Measurements from ENCODE around the gene LDHD.
"Not testable (repeated sequence)": the region's sequence is repeated elsewhere in the genome, so short reads cannot be mapped to it uniquely, and the experiment has no call there.

LDHD gene

GRCh38 chr16:75097941-75098901 lies 18.4 kb downstream of the LDHD start:
- no peak for DNase-seq

- DNase-seq, result no peak
These were observed 19.3 kb downstream of the LDHD start for GRCh38 chr16:75097191-75097761.

DNA sequence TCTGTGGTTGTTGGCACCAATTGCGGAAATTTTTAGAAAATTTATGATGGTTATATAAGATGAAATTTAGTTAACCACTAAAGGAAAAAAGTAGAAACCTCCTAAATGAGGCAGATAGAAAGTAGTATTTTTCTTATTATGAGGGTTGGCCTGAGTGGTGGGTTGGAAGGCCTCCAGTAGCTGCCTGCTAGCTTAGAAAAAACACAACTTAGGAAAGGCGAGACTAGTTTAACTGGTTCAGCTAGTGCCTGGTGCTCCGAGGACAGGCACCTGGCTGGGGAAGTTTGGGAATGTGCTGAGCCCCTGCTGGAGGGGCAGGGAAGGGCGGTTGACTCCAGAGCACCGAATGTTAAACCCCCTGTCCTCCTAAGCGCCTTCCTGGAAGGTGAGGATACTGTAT lies 19.9 kb downstream of the LDHD start:
- DNase-seq, result no peak

DNA sequence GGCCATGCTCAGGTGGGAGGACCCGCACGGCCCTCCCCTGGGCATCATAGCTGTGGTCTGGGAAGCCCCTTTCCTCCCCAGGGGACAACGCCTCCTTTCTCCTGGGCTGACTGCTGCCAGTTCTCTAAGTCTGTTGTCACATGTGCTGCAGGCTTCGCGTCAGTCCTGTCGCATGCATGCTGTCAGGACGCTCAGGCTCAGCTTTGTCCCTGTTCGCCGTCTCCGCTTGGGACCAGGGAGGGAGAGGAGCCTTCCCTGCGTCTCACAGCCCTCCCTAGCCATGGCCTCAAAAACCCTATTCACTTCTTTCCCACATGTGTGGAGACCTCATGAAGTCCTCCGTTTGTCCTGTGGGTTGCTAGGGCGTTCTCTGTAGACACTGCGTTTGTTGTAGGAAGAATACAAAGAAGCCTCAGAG lies 21.4 kb downstream of the LDHD start:
- DNase-seq, result no peak

- no peak for DNase-seq
These were observed 22.7 kb downstream of the LDHD start for GRCh38 chr16:75093598-75094540.

- DNase-seq, result no peak
These were observed 23.8 kb downstream of the LDHD start for GRCh38 chr16:75092777-75093176.

- DNase-seq, result not testable (repeated sequence)
These were observed 25.0 kb downstream of the LDHD start for GRCh38 chr16:75091619-75092018.

DNA sequence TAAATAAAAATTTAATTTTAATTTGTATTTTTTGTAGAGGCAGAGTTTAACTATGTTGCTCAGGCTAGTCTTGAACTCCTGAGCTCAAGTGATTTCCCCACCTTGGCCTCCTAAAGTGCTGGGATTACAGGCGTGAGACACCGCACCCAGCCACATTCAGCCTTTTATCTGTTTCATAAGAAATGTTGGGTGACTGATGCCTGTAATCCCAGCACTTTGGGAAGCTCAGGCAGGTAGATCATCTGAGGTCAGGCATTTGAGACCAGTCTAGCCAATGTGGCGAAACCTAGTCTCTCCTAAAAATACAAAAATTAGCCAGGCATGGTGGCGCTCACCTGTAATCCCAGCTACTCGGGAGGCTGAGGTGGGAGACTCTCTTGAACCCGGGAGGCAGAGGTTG lies 25.7 kb downstream of the LDHD start:
- not testable (repeated sequence) for DNase-seq

GRCh38 chr16:75089486-75090202 lies 26.9 kb downstream of the LDHD start:
- no peak for DNase-seq

GRCh38 chr16:75088934-75089333 lies 27.6 kb downstream of the LDHD start:
- no peak for DNase-seq

- no peak for DNase-seq
These were observed 28.4 kb downstream of the LDHD start for GRCh38 chr16:75088216-75088615.

GRCh38 chr16:75087375-75087979 lies 29.1 kb downstream of the LDHD start:
- DNase-seq, result peak in 1 of 2 experiments; percentile 77

GRCh38 chr16:75086688-75087374 lies 29.7 kb downstream of the LDHD start:
- no peak for DNase-seq

GRCh38 chr16:75086281-75086680 lies 30.3 kb downstream of the LDHD start:
- no peak for DNase-seq

DNA sequence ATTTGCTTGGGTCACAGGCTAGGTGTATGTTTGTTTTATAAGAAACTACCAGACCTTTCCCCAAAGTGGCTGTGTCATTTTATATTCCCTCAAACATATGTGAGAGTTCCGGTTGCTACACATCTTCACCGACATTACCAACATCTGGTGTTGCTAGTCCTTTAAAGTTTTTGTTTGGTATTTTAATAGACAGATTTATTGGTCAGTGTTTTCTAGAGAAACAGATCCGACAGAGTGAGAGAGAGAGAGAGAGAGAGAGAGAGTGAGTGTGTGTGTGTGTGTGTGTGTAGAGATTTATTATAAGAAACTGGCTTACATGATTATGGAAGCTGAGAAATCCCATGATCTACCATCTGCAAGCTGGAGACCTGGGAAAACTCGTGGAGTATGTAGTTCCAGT lies 31.0 kb downstream of the LDHD start:
- DNase-seq, result no peak

GRCh38 chr16:75083813-75084212 lies 32.8 kb downstream of the LDHD start:
- no peak for DNase-seq

- no peak for DNase-seq
These were observed 35.3 kb downstream of the LDHD start for GRCh38 chr16:75081179-75081859.

DNA sequence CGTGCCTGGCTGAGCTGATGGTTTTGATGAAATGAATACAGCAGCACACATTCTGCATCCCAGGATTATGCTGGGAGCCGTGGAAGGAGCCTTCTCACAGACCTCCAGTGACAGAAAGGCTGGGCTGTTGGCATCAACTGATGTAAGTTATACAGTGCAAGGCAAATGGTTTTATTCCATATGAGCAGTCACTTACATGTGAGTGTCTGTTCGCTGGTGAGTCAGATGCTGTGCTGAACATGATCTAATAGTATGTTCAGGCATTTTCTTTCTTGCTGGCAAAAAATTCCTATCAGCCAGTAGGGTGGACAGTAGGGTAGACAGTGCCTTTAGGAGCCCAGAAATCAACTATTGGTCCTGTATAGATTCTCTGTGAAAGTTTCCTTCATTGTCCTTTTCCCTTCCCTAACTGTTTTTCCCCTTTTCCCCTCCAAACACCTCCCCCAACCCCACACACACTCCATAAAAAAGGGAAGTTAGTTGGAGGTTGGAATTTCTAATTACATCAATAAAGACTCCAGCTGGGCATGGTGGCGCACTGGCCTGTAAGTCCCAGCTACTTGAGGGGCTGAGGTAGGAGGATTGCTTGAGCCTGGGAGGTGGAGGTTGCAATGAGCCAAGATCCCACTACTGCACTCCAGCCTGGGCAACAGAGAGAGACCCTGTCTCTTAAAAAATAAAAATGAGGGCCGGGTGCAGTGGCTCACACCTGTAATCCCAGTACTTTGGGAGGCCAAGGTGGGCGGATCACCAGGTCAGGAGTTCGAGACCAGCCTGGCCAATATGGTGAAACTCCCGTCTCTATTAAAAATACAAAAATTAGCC lies 36.2 kb downstream of the LDHD start:
- no peak for DNase-seq

- no peak for DNase-seq
These were observed 37.1 kb downstream of the LDHD start for GRCh38 chr16:75079346-75079926.

Data from NCI-H2081 (cell line).